GM21423 (cell line): Measurements from ENCODE around the gene AOAH.
"Not testable (repeated sequence)": the region's sequence is repeated elsewhere in the genome, so short reads cannot be mapped to it uniquely, and the experiment has no call there.

ENCODE experiments used
- ATAC-seq: cut with Tn5 transposase; IDR thresholded peaks from one replicate; pipeline ENCODE4 v1.9.1; 2021; ENCODE audit warnings: mild to moderate bottlenecking, moderate library complexity; ENCODE audit not compliant: unreplicated experiment

AOAH gene

DNA sequence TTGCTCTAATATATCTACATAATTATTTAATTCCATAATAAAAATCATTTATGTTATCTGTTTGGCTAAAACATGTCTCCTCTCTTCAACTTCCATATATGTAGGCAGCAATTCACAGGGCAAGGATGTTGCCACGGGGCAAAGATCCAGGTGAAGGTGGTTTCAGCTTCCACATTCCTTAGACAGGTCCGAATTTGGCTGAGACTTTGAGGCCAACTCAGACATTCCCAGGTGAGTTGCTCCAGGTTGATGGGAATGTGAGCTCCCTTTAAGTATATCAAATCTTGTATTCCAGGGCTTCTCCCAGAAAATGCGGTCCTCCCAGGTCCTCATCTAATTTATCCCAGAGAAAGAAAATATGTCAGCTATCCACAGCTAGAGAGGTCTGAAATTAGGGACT, 15.1 kb upstream of the AOAH start:
- no peak for ATAC-seq

DNA sequence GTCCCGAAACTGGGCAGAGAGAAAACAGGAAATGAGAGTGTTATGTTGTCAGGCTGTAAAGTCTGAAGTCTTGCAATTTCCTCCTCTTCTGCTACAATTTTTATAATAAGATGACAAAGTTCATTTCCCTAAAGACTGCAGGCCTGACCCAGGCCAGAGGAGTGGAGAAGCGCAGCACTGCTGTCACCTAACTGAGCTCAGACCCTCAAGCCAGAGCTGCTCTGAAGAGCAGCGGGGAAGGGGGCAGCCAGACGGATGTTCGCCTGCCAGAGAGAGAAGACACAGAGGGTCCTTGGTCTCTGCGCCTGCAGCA, 12.6 kb upstream of the AOAH start:
- peak; percentile 93 for ATAC-seq

DNA sequence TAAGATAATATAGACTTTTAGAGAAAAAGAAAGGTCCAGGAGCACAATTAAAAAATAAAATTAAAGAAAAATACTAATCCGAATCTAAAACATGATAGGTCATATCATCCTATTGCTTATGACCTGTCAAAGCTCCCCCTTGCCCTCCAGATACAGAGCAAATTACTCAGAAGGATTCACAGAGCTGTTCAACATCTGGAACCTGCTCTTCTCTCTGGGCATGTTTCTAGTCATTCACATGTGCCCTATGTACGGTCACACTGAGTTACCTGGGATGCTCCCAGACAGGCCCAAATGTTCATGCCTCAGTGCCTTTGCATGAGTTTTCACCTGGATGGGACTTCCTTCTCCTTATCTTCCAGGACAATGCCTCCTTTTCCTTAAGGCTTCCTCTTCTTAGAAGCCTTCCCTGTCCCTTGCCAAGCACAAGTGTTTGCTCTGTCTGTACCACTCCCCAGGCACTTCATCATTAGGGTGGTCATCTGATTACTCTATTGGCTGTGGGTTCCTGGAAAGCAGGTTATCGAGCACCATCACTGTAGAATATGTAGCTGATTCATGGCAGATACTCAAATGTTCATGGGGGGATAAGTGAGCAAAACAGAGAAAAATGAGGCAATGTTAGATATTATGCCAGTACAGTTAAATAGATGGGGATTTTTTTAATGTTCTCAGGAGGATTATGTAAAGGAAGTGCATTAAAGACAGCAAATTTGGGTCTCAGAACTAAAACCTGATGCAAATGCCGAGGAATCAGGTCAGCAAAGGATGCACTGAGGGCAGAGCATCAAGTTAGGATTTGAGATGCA, 12.0 kb upstream of the AOAH start:
- ATAC-seq: no peak

DNA sequence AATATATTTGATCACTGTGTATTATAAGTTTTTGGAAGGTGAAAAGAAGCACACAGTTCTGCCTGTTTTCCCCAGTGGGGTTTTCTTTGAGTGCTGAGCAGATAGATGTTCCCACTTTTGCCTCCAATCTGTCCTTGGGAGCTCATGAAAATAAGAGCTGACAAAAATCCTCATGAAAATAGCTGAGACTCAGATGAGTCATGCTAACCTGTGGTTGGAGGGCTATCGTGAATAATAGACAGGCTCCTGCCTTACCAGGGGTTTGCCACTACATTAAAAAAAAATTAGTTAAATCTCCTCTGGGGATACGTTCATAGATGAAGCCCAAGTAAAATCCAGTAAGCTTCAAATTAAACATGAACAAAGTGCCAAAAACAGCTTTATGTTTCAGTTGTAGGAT, 10.9 kb upstream of the AOAH start:
- ATAC-seq: no peak

DNA sequence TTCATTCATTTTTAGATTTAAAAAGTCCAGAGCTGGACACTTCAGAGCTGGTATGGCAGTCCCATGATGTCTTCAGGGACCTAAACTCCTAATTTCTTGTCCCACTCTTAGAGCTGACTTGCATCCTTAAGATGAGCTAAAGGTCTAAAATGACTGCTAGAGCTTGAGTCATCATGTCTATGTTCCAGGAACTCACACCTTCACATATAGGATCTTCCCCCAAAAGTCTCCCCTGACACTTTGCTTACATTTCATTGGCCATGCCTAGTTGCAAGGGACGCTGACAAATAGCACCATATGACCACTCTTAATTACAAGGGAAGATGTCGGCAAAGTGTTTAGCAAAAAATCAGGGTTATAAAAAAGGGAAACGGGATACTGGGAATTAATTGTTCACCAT, 10.4 kb upstream of the AOAH start:
- ATAC-seq: no peak

DNA sequence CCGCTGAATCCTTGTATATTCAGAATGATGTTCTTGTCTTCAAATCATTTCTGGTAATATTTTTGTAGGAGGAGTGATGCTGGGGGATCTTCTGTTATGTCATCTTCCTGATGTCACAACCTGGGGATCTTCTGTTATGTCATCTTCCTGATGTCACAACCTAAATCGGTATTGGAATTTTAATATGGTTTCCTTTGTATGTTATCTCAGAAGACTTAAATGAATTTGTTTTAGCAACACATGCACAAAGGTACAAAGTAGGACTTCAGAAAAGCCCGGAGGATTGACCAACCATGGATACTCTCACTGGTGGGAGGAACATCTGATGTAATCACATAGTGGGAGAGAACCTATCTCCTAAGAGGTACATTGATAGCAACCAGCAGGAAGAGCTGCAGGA, 9.1 kb upstream of the AOAH start:
- ATAC-seq: no peak

DNA sequence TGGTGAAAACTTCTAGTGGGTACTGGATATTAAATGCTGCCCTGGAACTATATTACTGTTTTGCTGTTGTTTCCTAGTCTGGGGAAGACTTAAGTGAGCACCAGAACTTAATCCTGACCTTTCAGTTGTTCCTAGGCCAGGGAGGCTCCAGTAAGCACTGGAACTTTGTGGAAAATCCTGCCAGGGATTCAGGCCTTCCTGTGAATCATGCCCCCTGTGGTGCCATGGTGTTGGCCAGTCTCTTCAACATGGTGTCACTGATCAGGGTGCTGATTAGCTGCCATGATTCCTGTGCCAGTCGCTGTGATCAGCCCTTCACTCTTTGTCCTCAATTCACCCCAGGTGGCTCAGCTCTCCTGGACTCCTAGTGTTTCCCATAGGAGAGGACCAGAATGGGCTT, 8.5 kb upstream of the AOAH start:
- no peak for ATAC-seq

DNA sequence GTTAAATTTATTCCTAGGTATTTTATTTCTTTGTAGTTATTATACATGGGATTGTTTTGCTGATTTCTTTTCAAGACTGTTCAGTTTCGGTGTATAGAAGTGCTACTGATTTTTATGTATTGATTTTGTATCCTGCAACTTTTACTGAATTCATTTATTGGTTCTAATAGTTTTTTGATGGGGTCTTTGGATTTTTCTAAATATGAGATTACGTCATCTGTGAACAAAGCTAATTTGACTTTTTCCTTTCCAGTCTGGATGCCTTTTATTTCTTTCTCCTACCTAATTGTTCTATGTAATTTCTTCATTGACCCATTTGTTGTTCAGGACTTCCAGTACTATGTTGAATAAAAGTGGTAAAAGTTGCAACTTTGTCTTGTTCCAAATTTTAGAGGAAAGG, 5.8 kb upstream of the AOAH start:
- ATAC-seq: no peak

DNA sequence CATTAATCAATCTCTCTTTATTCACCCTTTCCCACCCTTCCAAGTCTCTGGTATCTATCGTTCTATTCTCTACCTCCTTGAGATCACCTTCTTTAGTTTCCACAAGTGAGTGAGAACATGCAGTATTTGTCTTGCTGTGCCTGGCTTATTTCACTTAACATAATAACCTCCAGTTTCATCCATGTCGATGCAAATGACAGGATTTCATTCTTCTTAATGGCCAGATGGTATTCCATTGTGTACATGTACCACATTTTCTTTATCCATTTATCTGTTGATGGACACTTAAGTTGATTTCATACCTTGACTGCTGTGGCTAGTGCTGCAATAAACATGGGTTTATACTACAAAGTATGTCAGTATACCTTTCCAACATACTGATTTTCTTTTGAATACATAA, 3.8 kb upstream of the AOAH start:
- ATAC-seq: no peak

DNA sequence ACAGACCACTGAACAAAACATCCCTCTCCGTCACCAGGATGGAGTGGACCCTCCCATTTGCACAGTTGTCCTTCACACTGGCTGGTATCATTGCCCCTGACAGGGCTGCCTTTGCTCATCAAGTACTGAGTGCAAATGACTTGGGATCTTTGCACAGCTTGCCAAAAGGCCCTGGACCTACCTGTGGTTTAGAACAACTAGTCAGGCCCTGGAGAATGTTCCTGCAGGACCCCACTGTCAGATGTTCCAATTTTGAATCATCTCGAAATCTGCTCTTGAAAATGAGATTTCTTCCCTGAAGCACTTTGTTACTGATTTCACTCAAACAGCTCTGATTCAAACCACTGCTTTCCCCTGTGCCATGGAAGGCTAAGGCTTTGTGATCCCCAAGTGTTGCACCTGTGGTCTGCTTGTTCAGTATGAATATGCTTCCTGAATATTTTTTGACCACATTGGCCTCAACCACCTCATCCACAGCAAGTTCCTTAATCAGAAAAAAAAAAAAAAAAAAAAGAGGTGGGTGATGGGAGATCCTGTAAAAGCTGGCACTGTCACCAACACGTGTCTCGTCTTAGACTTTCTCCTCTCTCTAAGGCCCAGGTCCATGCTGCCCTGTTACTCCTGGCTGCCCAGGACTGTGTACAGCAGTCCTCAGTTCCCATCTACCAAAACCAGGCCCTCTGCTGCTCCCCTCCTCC, 2.7 kb upstream of the AOAH start:
- no peak for ATAC-seq

DNA sequence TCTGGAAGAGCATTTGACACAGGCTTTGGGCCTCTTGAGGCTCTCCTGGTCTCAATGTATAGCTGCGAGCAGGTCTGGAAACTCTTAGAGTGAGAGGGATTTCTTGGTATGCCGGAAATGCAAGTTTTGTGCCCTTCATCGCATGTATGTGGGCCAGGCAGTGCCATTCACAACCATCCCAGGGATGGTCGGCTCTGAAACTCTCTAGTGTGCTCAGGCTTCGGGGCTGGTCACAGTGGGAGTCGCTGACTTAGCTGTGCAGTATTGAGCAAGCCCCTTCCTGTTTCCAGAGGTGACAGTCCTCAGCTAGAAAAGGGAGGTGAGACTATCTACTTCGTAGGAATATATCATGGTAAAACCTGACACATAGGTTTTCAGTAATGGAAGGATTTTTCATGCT, 2.0 kb upstream of the AOAH start:
- ATAC-seq: no peak

DNA sequence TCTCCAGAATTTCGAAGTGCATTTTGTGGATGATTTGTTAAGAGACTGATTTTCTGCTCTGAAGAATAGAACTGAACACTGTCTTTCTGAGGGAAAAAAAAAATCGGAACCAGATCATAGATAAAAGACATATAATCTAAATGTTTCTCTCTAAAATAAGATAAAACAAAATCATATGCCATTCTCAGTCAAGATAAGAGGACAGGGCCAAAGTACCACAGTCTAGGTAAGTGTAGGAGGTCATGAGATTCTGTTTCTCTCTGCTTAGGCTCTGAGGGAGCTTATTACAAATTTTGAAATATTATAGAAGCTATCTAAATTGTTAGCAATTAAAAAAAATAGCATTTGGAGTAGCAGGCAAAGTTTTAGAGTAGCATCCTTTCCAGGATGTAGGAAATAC, 702 bp upstream of the AOAH start:
- ATAC-seq: no peak

DNA sequence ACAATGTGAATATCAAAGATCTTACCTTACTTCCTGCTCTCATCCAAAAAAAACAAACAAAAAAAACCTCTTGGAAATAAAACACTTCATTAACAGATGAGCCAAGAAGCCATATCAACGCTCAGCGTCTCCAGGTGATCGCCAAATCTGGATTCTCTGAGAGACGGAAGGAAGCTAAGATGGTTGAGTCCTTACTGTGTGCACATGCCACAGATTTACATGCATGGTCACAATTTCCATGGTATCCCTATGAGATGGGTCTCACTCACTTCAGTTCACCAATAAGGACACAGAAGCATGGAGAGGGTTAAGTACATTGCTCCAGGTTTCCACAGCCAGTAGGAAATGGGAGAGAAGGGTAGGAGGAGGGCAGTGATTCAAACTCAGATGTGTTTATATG, 1.0 kb downstream of the AOAH start:
- ATAC-seq: no peak

DNA sequence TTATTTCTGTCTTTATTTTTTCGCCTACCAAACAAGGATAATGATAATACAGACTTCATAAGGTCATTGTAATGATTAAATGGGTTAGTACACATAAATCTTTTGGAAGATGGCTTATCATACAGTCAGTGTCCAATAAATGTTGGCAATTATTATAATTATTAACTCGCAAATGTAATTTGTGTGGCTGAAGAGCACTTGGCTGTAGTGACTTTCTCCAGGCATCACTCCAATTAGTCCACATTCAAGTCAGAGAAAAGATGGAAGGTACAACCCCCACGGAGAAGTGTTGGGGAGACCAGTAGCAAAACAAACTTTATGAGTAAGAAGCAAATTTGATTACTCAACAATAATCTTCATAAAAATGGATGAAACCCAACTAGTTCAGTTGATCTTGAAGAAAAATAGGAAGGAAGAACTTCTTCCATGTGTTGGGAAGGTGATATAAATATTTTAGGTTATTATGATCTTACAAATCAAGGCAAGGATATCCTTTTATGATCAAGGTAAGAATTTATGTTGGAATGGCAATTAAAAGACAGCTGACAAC, 5.1 kb downstream of the AOAH start:
- no peak for ATAC-seq

DNA sequence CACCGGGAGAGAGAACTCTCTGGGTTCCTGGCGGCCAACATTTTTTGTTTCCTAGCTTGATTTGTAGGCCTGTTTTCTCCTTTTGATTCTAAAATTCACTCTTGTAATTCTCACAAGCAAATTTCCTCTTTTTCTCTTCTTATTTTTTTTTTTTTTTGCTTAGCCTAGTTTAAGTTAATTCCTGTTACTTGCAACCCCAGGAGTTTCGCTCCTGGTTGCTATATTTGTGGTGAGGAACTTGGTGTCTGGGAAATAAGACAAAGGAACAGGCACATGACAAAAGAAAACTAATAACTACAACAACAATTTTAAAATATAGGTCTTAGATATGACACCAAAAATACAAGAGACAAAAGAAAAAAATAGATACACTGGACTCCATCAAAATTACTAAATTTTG, 6.7 kb downstream of the AOAH start:
- no peak for ATAC-seq

DNA sequence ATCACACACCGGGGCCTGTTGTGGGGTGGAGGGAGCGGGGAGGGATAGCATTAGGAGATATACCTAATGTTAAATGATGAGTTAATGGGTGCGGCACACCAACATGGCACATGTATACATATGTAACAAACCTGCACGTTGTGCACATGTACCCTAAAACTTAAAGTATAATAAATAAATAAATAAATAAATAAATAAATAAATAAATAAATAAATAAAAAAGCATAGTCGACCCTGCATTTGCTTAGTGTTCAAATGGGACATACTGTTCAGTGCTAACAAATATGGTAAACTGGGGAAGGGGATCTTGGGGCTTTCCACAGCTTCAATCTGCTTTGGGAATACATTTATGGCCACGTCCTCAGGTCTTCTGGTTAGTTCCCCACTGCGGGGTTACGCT, 7.5 kb downstream of the AOAH start:
- not testable (repeated sequence) for ATAC-seq

DNA sequence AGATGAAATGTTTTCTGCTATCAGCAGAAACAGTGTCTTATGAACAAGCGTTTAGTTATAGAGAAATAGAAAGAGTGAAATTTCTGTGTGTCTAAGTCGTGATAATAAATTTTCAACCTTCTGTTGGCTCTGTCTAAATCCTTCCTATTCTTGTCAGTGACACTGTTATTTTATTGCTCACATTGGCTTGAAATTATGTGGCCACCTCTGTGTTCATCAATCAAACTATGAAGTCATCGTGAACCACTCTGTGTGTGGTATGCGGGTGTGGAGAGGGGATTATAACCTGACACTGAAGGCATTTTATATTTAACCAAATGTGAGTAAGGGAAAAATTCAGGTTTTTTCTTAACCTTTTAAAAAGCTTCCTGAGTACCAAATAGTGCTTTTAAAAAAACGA, 12.3 kb downstream of the AOAH start:
- no peak for ATAC-seq

DNA sequence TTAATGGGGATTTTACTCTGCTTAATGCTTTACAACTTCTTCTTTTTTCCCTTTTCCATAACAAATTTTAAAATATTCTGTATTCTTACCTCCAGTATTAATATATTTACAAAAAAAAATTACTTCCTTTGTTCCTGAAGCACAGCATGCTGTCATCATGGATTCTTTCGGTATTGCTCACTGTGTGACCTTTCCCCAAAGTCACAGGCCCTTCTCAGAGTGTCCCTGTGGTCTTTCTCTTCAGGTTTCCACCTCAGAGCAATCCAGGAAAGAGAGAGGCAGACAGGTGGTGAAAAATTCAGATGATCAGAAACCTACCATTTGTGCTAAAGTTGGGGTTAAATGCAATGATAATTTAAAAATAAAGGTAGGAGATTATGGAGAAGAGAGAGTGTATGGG, 13.0 kb downstream of the AOAH start:
- ATAC-seq: no peak

DNA sequence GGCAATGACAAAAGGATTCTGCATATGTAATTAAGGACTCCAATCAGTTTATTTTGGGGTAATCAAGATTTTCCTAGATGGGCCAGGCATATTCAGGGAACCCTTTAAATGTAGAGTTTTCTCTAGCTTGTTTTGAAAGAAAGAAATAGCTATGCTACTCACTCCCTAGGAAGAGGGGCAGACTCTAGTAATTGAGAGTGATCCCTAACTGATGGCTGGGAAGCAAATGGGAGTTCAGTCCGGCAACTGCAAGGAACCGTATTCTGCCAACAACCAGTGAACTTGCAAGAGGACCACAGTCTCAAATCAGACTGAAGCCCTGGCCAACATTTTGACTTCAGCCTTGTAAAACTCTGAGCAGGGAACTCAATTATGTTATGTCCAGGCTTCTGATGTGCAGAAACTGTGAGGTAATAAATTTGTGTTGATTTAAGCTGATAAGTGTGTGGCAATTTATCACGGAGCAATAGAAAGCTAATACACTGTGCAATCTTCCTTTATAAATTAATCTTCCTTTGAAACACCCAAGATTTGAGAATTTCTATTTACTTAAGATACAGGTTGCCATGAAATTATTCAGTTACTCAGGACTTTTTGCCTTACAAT, 14.0 kb downstream of the AOAH start:
- ATAC-seq: no peak

DNA sequence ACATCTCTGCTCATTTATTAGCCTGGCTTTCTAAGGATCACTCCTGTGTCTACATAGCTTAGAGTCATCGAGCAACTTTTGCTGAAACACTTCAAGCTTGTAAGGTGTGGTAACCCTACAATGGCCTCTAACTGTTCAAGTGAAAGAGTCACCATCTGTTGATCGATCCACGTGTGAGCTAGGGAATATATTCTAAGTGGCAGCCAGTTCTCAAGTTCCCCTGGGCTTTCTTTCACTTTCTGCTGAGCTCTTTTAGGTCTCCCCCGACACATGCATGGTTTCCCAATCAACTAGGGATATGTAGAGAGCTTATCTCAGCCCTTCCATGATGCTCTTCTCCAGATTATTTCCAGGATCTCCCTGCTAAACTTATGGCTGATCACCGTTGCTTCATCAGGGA, 15.5 kb downstream of the AOAH start:
- no peak for ATAC-seq

DNA sequence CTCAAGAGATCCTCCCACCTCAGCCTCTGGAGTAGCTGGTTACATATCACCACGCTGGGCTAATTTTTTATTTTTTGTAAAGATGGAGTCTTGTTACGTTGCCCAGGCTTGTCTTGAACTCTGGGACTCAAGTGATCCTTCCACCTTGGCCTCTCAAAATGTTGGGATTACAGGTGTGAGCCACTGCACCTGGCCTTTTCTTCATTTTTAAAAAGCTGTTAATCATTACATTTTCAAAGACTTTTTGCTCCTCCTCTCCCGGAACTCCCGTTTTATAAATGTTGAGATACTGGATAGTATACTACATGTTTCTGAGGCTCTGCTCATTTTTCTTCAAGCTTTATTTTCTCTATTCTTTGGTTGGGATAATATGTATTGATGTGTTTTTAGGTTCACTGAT, 16.4 kb downstream of the AOAH start:
- ATAC-seq: no peak

DNA sequence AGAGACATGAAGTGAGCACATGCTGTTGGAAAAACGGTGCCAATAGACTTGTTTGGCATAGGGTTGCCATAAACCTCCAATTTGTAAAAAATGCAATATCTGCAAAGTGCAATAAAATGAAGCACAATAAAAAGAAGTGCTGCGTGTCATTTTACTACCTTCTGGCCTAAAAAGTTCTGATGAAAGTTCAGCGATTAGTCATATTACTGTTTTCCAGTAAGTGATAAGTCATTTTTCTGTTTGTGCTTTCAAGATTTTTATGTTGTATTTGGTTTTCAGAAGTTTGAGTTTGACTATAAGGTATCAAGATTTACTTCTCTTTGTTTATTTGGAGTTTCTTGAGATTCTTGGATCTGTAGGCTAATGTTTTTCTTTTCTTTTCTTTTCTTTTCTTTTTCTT, 16.8 kb downstream of the AOAH start:
- no peak for ATAC-seq
